Brain microvascular endothelial cell (primary cell): ENCODE measurements around the gene C1QTNF5.

Experiments used
- DNase-seq: peaks from one replicate; pipeline ENCODE4 v3.0.0-alpha.2; 2020
- H3K27ac ChIP-seq: fragments of 250-450 bp; sonication (Bioruptor Pico); 2 replicates; pipeline ENCODE4 v1.5.1; 2020; ENCODE audit warnings: mild to moderate bottlenecking, moderate library complexity
- H3K27me3 ChIP-seq: fragments of 250-450 bp; sonication (Bioruptor Pico); replicated peaks from 2 replicates; pipeline ENCODE4 v1.5.1; 2020; ENCODE audit warnings: mild to moderate bottlenecking
- H3K36me3 ChIP-seq: fragments of 250-450 bp; sonication (Bioruptor Pico); replicated peaks from 2 replicates; pipeline ENCODE4 v1.5.1; 2020; ENCODE audit warnings: mild to moderate bottlenecking
- H3K4me3 ChIP-seq: 2 replicates; pipeline ENCODE4 v1.5.1; 2011; ENCODE audit warnings: low read depth, mild to moderate bottlenecking, control low read depth, low read length, moderate library complexity
- in situ Hi-C: cut with HindIII; loops from 2 replicates; pipeline ENCODE4 v1.10.0; 2017; ENCODE audit warnings: low sequenced_read_pairs, low pct_ligation_motif_present
- TF ChIP-seq, protein P1 (sequence below): IDR thresholded peaks from 2 replicates; pipeline ENCODE4 v1.5.1; 2011; ENCODE audit warnings: low read depth, mild to moderate bottlenecking, moderate library complexity, low read length, control low read depth, inconsistent platforms; ENCODE audit errors: missing control alignments

C1QTNF5 gene

DNA sequence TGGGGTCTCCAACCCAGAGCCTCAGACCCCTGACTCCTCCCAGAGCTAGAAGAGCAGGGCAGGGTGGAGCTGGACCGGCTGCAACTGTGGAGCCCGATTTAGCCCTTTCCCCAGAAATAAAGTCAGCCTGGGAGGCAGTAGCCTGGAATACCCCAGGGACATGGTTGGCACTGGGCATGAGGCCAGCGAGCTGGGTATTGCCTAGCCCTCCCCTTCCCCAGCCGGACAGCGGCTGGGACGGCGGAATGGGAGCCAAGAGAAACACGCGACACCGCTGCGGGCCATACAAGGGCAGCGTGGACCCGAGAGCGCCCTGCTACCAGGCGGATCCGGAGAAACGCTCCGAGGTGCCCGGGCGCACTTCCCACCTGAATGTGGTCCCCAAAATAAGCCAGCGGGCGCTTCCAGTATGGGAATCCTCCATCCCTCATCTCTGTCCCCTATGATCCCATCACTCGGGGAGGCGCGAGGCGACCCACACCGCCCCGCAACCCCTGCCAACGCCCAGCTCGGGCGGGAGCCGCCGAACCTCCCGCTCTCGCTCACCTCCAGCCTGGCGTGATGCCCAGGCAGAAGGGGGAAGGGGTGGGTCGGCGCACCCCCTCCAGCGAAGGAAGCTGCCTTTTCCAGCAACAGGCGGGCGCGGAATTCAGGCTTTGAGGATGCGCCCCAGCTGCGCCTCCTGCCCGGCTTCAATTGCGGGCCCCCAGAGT is 24.5 kb downstream of the C1QTNF5 start:
- DNase-seq, result no peak
- in situ Hi-C loops, result no loop called here
- Histone ChIP-seq H3K36me3 (no peaks in the 10 kb centered on the region), H3K27me3 (no peaks in the 10 kb centered on the region), H3K4me3 (peak overlapping the region; percentile 62), H3K27ac (no peak overlapping the region)
- TF ChIP-seq, protein P1, sequence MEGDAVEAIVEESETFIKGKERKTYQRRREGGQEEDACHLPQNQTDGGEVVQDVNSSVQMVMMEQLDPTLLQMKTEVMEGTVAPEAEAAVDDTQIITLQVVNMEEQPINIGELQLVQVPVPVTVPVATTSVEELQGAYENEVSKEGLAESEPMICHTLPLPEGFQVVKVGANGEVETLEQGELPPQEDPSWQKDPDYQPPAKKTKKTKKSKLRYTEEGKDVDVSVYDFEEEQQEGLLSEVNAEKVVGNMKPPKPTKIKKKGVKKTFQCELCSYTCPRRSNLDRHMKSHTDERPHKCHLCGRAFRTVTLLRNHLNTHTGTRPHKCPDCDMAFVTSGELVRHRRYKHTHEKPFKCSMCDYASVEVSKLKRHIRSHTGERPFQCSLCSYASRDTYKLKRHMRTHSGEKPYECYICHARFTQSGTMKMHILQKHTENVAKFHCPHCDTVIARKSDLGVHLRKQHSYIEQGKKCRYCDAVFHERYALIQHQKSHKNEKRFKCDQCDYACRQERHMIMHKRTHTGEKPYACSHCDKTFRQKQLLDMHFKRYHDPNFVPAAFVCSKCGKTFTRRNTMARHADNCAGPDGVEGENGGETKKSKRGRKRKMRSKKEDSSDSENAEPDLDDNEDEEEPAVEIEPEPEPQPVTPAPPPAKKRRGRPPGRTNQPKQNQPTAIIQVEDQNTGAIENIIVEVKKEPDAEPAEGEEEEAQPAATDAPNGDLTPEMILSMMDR, result no peak

DNA sequence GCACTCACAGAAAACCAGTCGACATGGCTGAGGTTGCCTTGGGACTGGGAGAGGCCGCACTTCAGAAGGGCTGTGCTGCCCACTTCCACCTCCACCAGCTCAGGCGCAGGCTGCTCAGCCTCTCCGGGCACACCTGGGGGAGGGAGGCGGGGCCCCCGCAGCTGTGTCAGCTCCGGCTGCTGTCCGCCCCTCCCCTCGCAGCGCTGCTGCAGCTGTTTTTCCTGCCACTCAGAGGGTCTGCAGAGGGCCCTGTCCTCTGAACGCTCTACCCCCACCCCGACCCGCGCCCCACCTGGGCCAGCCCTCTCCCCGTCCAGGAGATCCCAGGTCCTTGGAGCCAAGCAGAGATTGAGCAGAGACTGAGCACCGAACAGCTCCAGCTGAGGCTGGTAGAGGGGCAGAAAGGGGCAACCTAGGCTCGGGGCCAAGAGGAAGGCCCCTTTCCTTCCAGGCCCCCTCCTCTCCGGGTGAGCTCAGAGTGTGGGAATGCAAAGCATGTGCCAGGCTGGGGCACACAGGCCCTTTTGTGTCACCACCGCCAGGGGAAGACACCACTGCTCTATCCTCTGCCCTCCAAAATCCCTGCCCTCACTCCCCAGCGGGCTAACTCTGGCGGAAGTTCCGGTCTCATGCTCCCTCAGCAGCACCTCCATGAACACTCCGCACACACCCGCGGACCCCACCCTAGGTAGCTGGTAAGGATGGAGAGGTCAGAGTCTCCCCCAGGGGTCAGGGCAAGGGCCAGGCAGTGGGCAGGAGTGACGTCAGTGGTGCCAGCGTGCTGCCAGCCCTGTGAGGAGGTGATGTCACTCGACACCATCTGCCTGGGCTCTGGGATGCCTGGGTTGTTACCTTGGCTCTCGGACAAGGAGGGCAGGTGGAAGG is 25.3 kb downstream of the C1QTNF5 start:
- in situ Hi-C loops, result no loop called here
- H3K36me3 ChIP-seq, result no peaks in the 10 kb centered on the region
- no peak for DNase-seq
- H3K4me3 ChIP-seq, result peak overlapping the region; percentile 62
- no peaks in the 10 kb centered on the region for H3K27me3 ChIP-seq
- TF ChIP-seq, protein P1, result peak; percentile 25
- H3K27ac ChIP-seq, result no peak overlapping the region

DNA sequence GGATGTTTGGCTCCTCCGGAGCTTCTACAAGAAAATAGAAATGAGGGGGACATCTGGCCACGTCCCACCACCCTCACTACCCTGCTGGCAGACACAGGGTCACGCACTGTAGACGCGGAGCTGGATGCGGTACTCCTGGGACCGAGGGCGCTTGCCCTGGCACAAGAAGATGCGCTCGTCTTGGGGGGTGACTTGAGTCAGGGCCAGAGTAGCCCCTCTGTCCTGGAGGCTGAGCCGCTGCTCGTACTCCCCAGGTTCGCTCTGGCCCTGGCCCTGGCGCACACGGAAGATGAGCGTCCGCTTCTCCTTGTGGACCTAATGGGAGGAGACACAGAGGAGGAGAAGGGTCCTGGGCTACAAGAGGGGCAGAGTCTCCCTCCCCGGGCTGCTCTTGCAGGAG is 26.0 kb downstream of the C1QTNF5 start:
- H3K36me3 ChIP-seq, result no peaks in the 10 kb centered on the region
- H3K4me3 ChIP-seq, result no peak overlapping the region
- no peak overlapping the region for H3K27ac ChIP-seq
- H3K27me3 ChIP-seq, result no peaks in the 10 kb centered on the region
- in situ Hi-C loops, result no loop called here
- DNase-seq, result no peak
- TF ChIP-seq, protein P1, result no peak

DNA sequence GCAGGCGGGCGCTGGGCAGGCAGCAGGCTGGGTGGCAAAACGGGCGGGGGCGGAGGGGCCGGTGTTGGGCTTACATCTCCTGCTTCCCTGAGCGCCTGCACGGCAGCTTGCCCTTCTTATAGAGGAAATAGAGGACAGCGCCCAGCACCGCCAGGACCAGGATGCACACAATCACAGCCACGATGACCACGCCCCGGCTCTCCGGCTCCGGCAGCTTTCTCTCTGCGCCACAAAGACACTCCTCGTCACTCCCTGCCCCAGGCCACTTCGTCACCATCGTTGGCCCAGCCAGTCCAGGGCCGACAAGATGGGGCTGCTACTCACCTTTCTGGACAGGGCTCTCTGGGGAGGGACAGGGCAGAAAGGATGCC is 30.0 kb downstream of the C1QTNF5 start:
- Histone ChIP-seq H3K27ac (no peak overlapping the region), H3K27me3 (no peaks in the 10 kb centered on the region), H3K36me3 (peaks cover 5% of the 10 kb centered on the region), H3K4me3 (no peak overlapping the region)
- TF ChIP-seq, protein P1, result no peak
- no peak for DNase-seq
- in situ Hi-C loops, result no loop called here

DNA sequence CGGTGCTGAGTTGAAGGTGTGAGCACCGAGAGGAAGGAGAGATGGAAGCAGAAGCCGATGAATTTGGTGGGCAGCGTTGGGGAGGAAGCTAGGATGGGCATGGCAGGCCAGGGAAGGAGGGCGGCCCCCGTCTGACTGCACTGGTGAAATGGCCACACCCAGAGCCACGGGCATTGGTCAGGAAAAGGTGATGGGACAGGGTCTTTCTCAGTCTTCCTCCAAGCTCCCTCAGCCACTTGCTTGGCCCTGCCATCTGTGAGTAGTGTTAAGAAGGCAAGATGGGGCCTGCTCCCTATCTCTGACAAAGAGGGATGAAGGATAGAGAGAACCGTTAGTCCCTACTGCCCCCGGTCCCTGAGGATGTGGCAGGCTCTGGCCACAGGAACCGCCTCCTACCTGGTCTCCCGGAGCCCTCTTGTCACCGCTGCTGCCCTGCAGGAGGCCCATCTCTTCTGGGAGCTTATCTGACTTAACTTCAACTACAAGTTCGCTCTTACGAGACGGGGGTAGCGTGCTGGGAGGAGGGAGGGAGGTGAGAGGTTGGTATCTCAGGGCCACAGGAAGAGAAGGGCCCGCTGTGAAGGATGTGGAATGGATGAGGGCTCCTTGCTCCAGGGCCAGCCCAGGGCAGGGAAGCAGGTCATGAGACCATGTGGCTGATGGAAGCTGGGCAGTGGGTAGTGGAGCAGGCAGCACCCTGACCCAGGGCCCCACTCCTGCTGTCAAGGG is 30.6 kb downstream of the C1QTNF5 start:
- Histone ChIP-seq H3K27ac (no peak overlapping the region), H3K36me3 (peaks cover 5% of the 10 kb centered on the region), H3K27me3 (no peaks in the 10 kb centered on the region), H3K4me3 (no peak overlapping the region)
- in situ Hi-C loops, result no loop called here
- DNase-seq, result no peak
- TF ChIP-seq, protein P1, result no peak
